Measurements from ENCODE around the gene GDPD4.

GDPD4 gene

GRCh38 chr11:77171885-77172665, 129.4 kb downstream of the GDPD4 start:
- DNase-seq = no peak

DNA sequence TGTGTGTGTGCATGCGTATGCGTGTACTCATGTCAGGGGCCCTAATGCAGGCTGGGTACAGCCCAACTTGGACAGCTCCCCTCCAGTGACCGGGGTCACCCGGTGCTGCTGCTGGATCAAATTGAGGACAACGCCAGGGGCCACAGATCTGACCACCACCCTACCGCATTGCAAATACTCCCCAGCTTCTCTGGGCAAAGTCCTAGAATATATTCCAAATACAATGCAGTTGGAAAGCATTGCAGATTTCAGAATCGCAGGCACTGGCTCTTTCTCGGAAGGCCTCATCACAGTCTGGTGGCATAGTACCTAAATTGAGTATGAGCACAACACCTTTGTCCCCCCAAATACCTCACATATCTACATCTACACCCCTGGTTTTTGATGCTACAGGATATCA, 130.2 kb downstream of the GDPD4 start:
- no peak for DNase-seq

GRCh38 chr11:77170107-77170506, 131.4 kb downstream of the GDPD4 start:
- no peak for DNase-seq

DNA sequence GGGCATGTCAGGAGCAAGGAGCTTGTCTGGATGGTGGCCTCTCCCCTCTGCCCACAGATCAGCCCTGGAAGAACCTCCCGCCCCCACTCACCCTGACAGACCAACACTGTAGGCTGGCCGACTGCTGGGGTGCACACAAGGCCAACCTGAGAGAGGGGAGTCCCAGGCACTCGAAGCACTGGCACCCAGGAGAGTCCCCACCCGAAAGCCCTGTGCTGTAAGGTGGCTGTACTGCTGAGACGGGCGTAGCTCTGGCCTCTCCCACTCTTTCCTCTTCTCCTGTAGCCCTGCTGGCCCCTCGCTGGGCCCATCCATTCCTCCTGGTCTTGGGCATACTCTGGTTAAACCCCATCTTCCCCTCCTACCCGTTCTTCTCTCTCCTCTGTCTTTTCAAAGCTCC, 133.7 kb downstream of the GDPD4 start:
- DNase-seq = no peak

DNA sequence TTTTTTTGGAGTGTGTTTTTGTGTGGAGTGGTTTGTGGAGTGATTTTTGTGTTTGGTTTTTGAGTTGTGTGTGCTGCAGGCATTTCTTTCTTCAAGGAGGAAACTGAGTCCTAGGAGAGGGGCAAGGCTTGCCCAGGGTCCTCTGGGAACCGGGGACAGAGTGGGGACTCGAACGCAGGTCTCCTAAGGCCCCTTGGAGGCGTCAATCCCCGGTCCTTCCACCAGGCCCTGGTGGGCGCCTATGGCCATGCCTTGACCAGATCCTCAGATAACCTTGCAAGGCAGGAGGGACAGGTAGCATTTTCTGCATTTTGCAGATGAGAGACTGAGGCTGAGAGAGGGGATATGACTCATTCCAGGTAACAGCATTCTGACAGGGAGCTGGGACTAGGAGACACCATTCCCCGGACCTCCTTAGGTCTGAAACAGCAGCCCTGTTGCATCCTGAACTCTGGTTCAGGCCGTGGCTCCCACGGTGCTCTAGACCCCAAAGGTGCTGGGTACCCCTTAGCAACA, 134.3 kb downstream of the GDPD4 start:
- no peak for DNase-seq
